HG03575 (cell line): ENCODE measurements around the gene SLC39A9.
"Not testable (repeated sequence)": the region's sequence is repeated elsewhere in the genome, so short reads cannot be mapped to it uniquely, and the experiment has no call there.

ENCODE experiments used
- ATAC-seq: cut with Tn5 transposase; IDR thresholded peaks from one replicate; pipeline ENCODE4 v1.9.1; 2021; ENCODE audit not compliant: unreplicated experiment, insufficient number of reproducible peaks, low FRiP score; ENCODE audit errors: extremely low read depth

Gene SLC39A9

GRCh38 chr14:69366069-69366468 is 32.4 kb upstream of the SLC39A9 start:
- no peak for ATAC-seq

DNA sequence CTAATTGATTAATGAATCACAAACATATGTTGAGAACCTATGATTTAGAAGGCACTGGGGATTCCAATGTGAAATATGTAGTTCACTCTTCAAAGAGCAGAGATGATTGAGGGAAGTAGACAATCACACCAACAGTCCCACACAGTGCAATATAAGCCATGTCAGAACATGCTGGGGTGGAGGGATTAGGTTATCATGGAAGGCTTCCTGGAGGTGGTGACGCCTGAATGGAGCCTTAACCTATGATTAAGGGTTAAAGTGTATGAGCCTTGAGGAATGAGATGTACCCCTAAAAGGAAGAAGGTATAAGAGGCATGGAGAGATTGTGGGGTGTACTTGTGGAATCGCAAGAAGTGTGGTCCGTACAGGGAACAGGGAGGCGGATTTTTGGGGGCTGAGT is 31.7 kb upstream of the SLC39A9 start:
- ATAC-seq: no peak

GRCh38 chr14:69368381-69368780 is 30.1 kb upstream of the SLC39A9 start:
- ATAC-seq: no peak

DNA sequence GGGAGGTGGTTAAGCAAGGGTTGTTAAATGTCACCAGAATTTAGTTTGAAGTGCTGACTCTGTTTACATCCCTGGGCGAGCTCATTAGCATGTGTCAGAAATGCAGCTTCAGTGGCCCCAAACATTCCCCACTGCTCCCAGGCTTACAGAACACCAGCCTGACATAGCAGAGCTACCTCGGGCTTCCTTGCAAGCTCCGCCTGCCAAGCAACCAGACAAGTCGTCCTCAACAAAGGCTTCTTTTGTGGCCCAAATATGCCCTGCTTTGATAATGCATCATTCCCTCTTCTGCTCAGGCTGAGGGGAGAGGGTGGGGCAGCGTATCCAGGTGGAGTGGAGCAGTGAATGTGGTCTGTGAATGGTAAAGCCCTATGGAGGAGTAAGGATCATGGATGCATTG is 28.4 kb upstream of the SLC39A9 start:
- ATAC-seq: no peak

DNA sequence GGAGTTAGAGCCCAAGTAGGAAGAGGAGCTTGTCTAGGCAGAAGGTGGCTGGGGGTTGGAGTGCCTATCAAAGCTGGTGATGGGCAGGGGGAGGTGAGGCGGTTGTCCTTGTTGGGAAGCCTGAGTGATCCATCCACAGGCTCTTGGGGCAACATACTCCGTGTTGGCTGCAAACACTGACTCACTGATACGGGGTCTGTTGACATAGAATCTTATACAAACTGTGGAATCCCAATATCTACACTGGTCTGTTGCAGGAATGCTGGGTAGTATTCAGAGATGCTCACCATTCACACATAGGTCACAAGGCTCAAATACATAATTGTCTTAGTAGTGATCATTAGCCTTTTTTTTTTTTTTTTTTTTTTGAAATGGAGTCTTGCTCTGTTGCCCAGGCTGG is 26.3 kb upstream of the SLC39A9 start:
- no peak for ATAC-seq

- no peak for ATAC-seq
Observed at GRCh38 chr14:69373104-69373503, 25.4 kb upstream of the SLC39A9 start.

GRCh38 chr14:69374235-69374634 is 24.3 kb upstream of the SLC39A9 start:
- ATAC-seq: no peak

- no peak for ATAC-seq
Observed at GRCh38 chr14:69375182-69375581, 23.3 kb upstream of the SLC39A9 start.

- no peak for ATAC-seq
Observed at GRCh38 chr14:69375722-69376121, 22.8 kb upstream of the SLC39A9 start.

- ATAC-seq: no peak
Observed at GRCh38 chr14:69376439-69376838, 22.1 kb upstream of the SLC39A9 start.

GRCh38 chr14:69378274-69378673 is 20.2 kb upstream of the SLC39A9 start:
- ATAC-seq: no peak

DNA sequence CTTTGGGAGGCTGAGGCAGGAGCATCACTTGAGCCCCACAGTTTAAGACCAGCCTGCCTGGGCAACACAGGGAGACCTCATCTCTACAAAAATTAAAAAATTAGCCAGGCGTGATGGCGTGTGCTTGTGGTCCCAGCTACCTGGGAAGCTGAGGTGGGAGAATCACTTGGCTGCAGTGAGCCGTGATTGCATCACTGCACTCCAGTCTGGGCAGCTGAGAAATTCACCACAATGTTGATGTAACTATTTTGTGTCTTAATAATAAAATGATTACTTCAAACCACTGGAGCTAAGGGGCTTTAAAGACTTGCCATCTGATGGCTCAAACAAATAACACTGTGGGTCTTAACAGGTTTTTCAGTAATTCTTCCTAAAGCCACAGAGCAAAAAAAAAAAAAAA is 11.2 kb upstream of the SLC39A9 start:
- no peak for ATAC-seq

- not testable (repeated sequence) for ATAC-seq
Observed at GRCh38 chr14:69391400-69391799, 7.1 kb upstream of the SLC39A9 start.

DNA sequence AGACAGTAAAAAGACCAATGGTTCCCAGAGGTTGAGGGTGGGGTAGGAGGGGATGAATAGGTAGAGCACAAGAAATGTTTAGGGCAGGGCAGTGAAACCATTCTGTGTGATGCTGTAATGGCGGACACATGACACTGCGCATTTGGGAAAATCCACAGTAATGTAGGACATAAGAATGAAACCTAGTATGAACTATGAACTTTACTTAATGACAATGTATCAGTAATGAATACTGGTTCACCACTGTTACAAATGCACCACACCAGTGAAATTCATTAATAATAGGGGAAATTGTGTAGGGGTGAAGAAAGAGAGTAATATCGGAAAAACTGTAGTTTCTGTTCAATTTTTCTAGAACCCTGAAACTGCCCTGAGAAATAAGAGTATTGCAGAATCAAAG is 6.0 kb upstream of the SLC39A9 start:
- no peak for ATAC-seq

- ATAC-seq: no peak
Observed at GRCh38 chr14:69395929-69396328, 2.6 kb upstream of the SLC39A9 start.

GRCh38 chr14:69398818-69399210 is 322 bp downstream of the SLC39A9 start:
- ATAC-seq: no peak

- ATAC-seq: no peak
Observed at GRCh38 chr14:69399750-69400149, 1.3 kb downstream of the SLC39A9 start.

DNA sequence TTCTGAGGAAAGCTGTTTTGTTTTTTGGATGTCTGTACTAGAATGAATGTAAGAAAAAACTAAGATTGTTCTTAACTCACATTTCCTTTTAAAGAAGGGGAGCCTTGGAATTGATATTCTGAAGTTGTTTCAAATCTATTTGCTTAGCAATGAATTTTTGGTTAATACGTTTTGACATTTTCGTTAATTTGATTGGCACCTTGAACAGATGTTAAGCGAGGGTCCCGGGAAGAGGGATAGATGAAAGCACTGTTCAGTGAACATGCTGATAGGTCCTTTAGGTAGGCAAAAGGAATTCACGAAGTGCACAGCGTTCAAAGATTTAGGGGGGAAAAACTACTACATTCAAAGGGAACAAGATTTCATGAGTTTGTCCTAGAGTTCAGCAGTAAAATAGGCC is 1.7 kb downstream of the SLC39A9 start:
- no peak for ATAC-seq

DNA sequence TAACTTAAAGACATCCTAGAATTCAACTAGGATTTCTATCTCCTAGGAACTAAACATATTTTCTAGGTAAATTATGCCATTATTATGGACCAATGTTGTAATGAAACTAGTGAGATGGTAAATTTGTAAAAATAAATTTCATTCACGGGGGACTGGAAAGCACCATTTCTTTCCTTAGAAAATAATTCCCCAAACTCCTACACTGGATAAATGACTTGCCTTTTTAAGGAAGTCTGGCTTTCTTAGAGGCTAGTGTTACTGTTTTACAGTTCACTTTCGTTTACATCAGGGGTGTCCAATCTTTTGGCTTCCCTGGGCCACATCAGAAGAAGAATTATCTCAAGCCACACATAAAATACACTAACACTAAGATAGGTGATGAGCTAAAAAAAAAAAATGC is 3.3 kb downstream of the SLC39A9 start:
- no peak for ATAC-seq

GRCh38 chr14:69404478-69404877 is 6.0 kb downstream of the SLC39A9 start:
- no peak for ATAC-seq

- ATAC-seq: no peak
Observed at GRCh38 chr14:69404883-69405282, 6.4 kb downstream of the SLC39A9 start.

GRCh38 chr14:69405762-69406161 is 7.3 kb downstream of the SLC39A9 start:
- ATAC-seq: no peak
